WTC11 (cell line): Measurements from ENCODE around the gene NLRP6. TPM values are rescaled to one million over a fixed set of nuclear protein-coding genes. Genes with fewer than 3 reads are reported as not detected.
A peak's percentile ranks its signal among the peaks of the same experiment; 100 is the strongest.

Experiments
- ATAC-seq: fragments of 200-7000 bp; cut with Tn5 transposase; 2 replicates; pipeline ENCODE4 v1.10.0; 2021; ENCODE audit warnings: mild to moderate bottlenecking, moderate library complexity
- CTCF ChIA-PET: fragments of 300-600 bp; sonication (Branson Sonifier 250); formaldehyde crosslinking; loops from one replicate; lab custom pipeline; 2021; ENCODE audit warnings: antibody characterized with exemption; lab: Charles Lee
- POLR2A ChIA-PET: fragments of 350-600 bp; sonication (Branson Sonifier 250); formaldehyde crosslinking; loops from one replicate; lab custom pipeline; 2021; ENCODE audit warnings: antibody characterized with exemption; lab: Charles Lee
- DNase-seq: peaks from one replicate; pipeline ENCODE4 v3.0.0; 2021; ENCODE audit warnings: low spot score
- H3K27ac Mint-ChIP-seq: 2 replicates; pipeline ENCODE4 v1.8.0; 2021; ENCODE audit warnings: mixed read lengths
- H3K27me3 Mint-ChIP-seq: 2 replicates; pipeline ENCODE4 v1.8.0; 2021; ENCODE audit warnings: low read depth, mild to moderate bottlenecking, moderate library complexity, mixed read lengths
- H3K36me3 Mint-ChIP-seq: 2 replicates; pipeline ENCODE4 v1.8.0; 2021; ENCODE audit warnings: mixed read lengths
- H3K4me1 Mint-ChIP-seq: 2 replicates; pipeline ENCODE4 v1.8.0; 2022; ENCODE audit warnings: mixed read lengths
- H3K4me3 Mint-ChIP-seq: 2 replicates; pipeline ENCODE4 v1.8.0; 2021; ENCODE audit warnings: mild to moderate bottlenecking, moderate library complexity, mixed read lengths
- H3K9me3 Mint-ChIP-seq: 2 replicates; pipeline ENCODE4 v1.8.0; 2021; ENCODE audit warnings: mixed read lengths
- E2F4 ChIP-seq: sonication (generic); formaldehyde crosslinking; IDR thresholded peaks from 2 replicates; pipeline ENCODE4 v1.8.1; 2022; ENCODE audit warnings: low read depth, mild to moderate bottlenecking, moderate library complexity, missing genetic modification reagents, borderline replicate concordance
- FOXK1 ChIP-seq: sonication (generic); formaldehyde crosslinking; IDR thresholded peaks from 2 replicates; pipeline ENCODE4 v1.8.0; 2022; ENCODE audit warnings: mild to moderate bottlenecking, moderate library complexity, missing genetic modification reagents
- GABPB1 ChIP-seq: sonication (generic); formaldehyde crosslinking; IDR thresholded peaks from 2 replicates; pipeline ENCODE4 v1.8.1; 2023; ENCODE audit warnings: mild to moderate bottlenecking, missing genetic modification reagents
- GTF2I ChIP-seq: fragments of 250-450 bp; sonication (Bioruptor Pico); conservative IDR thresholded peaks from 2 replicates; pipeline ENCODE4 v1.4.0; 2021; ENCODE audit warnings: mild to moderate bottlenecking
- IRF1 ChIP-seq: sonication (generic); formaldehyde crosslinking; IDR thresholded peaks from 2 replicates; pipeline ENCODE4 v1.8.0; 2023; ENCODE audit warnings: missing genetic modification reagents
- JAZF1 ChIP-seq: fragments of 250-450 bp; sonication (Bioruptor Pico); IDR thresholded peaks from 2 replicates; pipeline ENCODE4 v1.9.0; 2021; ENCODE audit warnings: moderate library complexity, mild to moderate bottlenecking, inconsistent platforms
- NFATC4 ChIP-seq: fragments of 250-450 bp; sonication (Bioruptor Pico); IDR thresholded peaks from 2 replicates; pipeline ENCODE4 v1.9.0; 2021; ENCODE audit warnings: mild to moderate bottlenecking
- NFE2L1 ChIP-seq: sonication (generic); formaldehyde crosslinking; IDR thresholded peaks from 2 replicates; pipeline ENCODE4 v1.8.1; 2023; ENCODE audit warnings: missing genetic modification reagents
- NR1H2 ChIP-seq: sonication (generic); formaldehyde crosslinking; IDR thresholded peaks from 2 replicates; pipeline ENCODE4 v1.9.0; 2021; ENCODE audit warnings: mild to moderate bottlenecking, moderate library complexity, missing genetic modification reagents
- PRRX2 ChIP-seq: fragments of 250-450 bp; sonication (Bioruptor Pico); IDR thresholded peaks from 2 replicates; pipeline ENCODE4 v1.8.0; 2021; ENCODE audit warnings: mild to moderate bottlenecking
- STAT6 ChIP-seq: sonication (generic); formaldehyde crosslinking; conservative IDR thresholded peaks from 2 replicates; pipeline ENCODE4 v1.8.1; 2023; ENCODE audit warnings: mild to moderate bottlenecking, low read depth, missing genetic modification reagents, moderate library complexity
- USF1 ChIP-seq: sonication (generic); formaldehyde crosslinking; IDR thresholded peaks from 2 replicates; pipeline ENCODE4 v1.8.0; 2022; ENCODE audit warnings: mild to moderate bottlenecking, missing genetic modification reagents
- ZNF121 ChIP-seq: sonication (generic); formaldehyde crosslinking; IDR thresholded peaks from 2 replicates; pipeline ENCODE4 v1.8.0; 2023; ENCODE audit warnings: missing genetic modification reagents
- ZNF232 ChIP-seq: sonication (generic); formaldehyde crosslinking; IDR thresholded peaks from 2 replicates; pipeline ENCODE4 v1.8.0; 2022; ENCODE audit warnings: mild to moderate bottlenecking, missing genetic modification reagents
- ZNF423 ChIP-seq: fragments of 250-450 bp; sonication (Bioruptor Pico); IDR thresholded peaks from 2 replicates; pipeline ENCODE4 v2.1.2; 2022; ENCODE audit warnings: mild to moderate bottlenecking, moderate library complexity
- ZNF425 ChIP-seq: fragments of 250-450 bp; sonication (Bioruptor Pico); conservative IDR thresholded peaks from 2 replicates; pipeline ENCODE4 v1.9.0; 2021; ENCODE audit warnings: mild to moderate bottlenecking
- total RNA-seq: library from RNA; stranded (reverse); gene quantifications from 3 replicates; pipeline ENCODE4 v1.2.3, GENCODE V29; 2021

The NLRP6 gene
- total RNA-seq, 1 experiment from 2014 or later = 0.09 TPM

GRCh38 chr11:293271-293851, 15.2 kb downstream of the NLRP6 start (continued):
- no peak for TF ChIP-seq IRF1 (CRISPR knock-in tag)
- TF ChIP-seq ZNF121 (CRISPR knock-in tag) = no peak
- no peak for TF ChIP-seq JAZF1
- no peak for TF ChIP-seq GABPB1 (CRISPR knock-in tag)
- TF ChIP-seq PRRX2 (CRISPR knock-in tag) = no peak
- no peak for TF ChIP-seq FOXK1 (CRISPR knock-in tag)
- TF ChIP-seq ZNF425 (CRISPR knock-in tag) = no peak
- TF ChIP-seq, all 79 proteins: peak for 0

- Mint-ChIP-seq H3K27ac (no peak overlapping the region), H3K27me3 (no peaks in the 10 kb centered on the region), H3K4me1 (peaks cover 31% of the 10 kb centered on the region), H3K4me3 (no peak overlapping the region), H3K36me3 (peaks cover 17% of the 10 kb centered on the region; the same call in 1 of the 2 replicates), H3K9me3 (no peaks in the 10 kb centered on the region)
- ATAC-seq (no peak), DNase-seq (peak; percentile 7)
- ChIA-PET POLR2A (no interaction called here), CTCF (interaction anchor here (3.6 kb wide), 1 partner anchor 43 kb away, joined by 15 read pairs; no protein-coding TSS in a partner anchor)
- TF ChIP-seq USF1 (CRISPR knock-in tag) (no peak), ZNF423 (CRISPR knock-in tag) (peak; percentile 55; the same call in 1 of the 2 replicates), ZNF121 (CRISPR knock-in tag) (no peak), NR1H2 (CRISPR knock-in tag) (no peak), ZNF232 (CRISPR knock-in tag) (no peak), GABPB1 (CRISPR knock-in tag) (no peak)
These were observed 15.8 kb downstream of the NLRP6 start for GRCh38 chr11:293852-294661.

GRCh38 chr11:294780-295179, 16.6 kb downstream of the NLRP6 start:
- peaks cover 17% of the 10 kb centered on the region; the same call in 1 of the 2 replicates for H3K36me3 Mint-ChIP-seq
- peaks cover 27% of the 10 kb centered on the region for H3K4me1 Mint-ChIP-seq
- CTCF ChIA-PET = interaction anchor here (0.7 to 3.6 kb wide), 3 partner anchors 10 to 95 kb away, joined by 3 to 15 read pairs (median 6); no protein-coding TSS in a partner anchor
- ATAC-seq = no peak
- no peak for TF ChIP-seq STAT6 (CRISPR knock-in tag)
- no peak for TF ChIP-seq NFE2L1 (CRISPR knock-in tag)
- TF ChIP-seq E2F4 = no peak
- TF ChIP-seq NFATC4 (CRISPR knock-in tag) = no peak
- TF ChIP-seq GTF2I (CRISPR knock-in tag) = no peak
- TF ChIP-seq, all 79 proteins: peak for 0
- Mint-ChIP-seq H3K27me3 (no peaks in the 10 kb centered on the region), H3K4me3 (no peak overlapping the region), H3K27ac (no peak overlapping the region), H3K9me3 (no peaks in the 10 kb centered on the region)
- DNase-seq = no peak
- POLR2A ChIA-PET = no interaction called here
